Measurements from ENCODE around the gene LINGO1.

The LINGO1 gene

DNA sequence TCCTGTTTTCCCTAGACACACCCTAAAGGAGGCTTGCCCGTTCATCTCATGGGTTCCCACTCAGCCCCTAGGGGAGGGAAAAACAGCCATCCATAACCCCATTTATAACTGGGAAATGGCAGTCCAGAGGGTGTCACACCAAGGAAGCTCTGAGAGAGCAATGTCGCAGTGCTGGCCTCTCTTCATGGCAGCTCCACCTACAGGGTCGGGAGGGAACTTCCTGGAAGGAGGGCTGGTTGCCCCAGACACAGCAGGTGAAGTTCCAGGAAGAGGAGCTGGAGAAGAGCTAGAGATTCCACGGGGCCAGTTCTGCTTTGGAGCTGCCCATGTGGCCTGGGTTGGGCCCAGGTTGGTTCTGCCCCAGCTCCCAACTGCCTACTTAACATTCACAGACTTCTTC lies 22.3 kb upstream of the LINGO1 start:
- DNase-seq: no peak

DNA sequence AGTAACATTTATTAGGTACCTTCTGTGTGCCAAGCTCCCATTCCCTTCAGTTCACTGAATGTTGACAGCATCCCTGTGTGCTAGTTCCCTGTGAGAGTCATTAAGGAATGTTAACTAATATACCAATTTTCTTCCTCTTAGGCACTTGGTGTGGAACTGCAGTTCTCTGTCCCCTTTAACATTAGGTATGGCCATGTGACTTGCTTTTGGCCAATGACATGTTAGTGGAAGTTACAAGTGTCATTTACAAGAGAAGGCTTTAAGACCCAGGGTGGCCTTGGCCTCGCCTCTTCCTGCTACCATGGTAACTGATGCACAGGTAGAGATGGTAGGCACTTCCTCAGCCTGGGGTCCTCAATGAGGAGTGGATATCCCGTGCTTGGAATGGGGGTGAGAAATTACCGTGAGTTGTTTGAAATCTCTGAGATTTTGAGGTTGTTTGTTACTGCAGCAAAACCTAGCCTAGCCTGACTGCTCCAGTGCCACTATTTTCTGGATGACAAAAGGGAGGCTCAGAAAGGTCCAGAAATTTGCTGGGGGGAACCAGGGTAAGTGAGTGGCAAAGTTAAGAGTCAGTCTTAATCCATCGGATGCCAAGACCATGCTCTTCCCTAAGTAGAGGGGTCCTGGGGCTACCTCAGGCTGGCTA lies 21.2 kb upstream of the LINGO1 start:
- no peak for DNase-seq

DNA sequence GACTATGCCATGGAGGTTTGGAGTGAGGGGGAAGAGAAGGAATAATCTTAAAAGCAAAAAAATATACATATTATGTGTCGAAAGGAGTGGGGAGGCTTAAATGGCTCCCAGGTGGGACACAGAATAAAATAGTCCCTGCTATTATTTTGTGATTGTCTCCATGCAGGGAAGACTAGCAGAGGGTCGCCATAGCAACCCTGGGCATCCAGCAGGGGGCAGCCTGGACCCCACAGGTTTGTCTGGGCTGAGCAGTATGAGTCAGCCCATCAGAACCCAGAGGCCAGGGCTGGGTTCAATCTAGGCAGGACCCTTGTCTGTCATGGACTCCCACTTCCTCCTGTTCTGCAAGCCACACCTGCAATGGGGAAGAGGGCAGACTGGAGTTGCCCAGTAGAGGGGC lies 17.6 kb upstream of the LINGO1 start:
- no peak for DNase-seq

- DNase-seq: no peak
These were observed 16.9 kb upstream of the LINGO1 start for GRCh38 chr15:77649610-77650009.

- no peak for DNase-seq
These were observed 16.3 kb upstream of the LINGO1 start for GRCh38 chr15:77649017-77649416.

- no peak for DNase-seq
These were observed 15.2 kb upstream of the LINGO1 start for GRCh38 chr15:77647961-77648360.

GRCh38 chr15:77646104-77646694 lies 13.5 kb upstream of the LINGO1 start:
- no peak for DNase-seq

DNA sequence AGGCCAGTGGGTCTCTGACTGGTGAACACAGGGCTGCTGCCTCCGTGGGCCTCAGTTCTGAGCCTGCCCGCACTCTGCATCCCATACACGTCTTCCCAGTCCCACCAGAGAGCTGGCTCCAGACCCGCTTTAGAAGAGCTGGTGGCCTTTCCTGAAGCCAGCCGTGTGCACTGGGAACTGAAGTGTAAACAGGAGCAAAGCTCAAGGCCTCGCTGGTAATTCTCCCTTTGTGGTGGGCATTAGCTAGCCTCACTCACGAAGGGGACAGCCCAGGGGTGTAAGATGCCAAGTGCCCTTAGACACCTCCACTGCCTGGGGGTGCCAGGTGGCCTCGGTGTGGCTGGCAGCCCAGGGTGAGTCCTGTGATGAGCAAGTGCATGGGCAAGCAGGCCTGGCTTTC lies 12.9 kb upstream of the LINGO1 start:
- DNase-seq: no peak

GRCh38 chr15:77644543-77645247 lies 12.0 kb upstream of the LINGO1 start:
- no peak for DNase-seq

DNA sequence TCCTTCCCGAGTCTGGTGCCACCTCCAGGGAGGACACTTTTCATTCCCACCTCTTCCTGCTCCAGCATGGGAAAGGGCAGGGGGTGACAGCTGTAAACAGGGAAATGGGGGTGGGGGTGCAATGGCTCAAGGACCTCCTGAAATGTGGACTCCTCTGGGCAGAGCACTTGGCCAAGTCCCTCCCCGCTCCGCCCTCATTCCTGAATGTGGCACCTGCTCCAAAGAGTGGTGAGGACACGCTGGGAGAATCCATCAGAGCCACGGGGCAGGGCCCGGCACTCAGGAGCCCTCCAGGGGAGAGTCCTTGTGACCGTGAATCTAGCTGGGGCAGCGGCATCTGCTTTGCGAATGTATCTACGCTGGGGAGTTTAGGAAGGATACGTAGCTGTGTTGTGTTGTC lies 11.1 kb upstream of the LINGO1 start:
- no peak for DNase-seq

- DNase-seq: no peak
These were observed 10.2 kb upstream of the LINGO1 start for GRCh38 chr15:77642793-77643430.

- DNase-seq: no peak
These were observed 9.3 kb upstream of the LINGO1 start for GRCh38 chr15:77641999-77642398.

DNA sequence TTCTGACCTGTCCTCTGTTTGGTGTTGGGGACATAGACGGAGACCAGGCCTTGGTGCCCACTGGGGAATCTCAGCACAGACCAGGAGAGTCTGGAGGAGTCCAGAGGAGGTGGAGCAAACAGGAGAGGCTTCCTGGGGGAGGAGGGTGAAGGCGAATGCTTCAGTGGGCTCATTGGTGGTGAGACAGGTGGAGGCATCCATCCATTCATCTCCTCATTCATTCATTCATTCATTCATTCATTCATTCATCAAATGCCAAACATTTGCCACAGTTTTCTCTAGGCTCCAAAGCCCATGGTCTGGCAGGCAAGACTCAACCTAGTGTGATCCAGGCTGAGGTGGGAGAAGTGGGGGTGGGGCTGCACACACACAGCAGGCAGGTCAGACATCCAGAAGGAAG lies 7.9 kb upstream of the LINGO1 start:
- no peak for DNase-seq

DNA sequence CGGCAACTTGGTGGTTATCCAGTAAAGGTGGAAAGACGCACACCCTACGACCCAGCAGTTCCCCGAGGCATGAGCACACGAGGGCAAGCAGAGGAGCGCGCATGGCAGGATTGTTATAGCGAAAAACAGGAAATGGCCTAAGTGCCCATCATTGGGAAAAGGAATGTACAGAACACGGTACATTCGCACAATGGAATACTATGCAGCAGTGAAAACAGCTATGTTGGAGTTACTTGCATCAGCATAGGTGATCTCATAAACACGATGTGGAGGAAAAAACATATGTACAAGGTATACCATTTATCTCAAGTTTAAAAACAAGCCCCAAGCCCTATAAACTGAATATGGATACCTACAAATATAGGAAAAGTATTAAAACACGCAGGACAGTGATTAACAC lies 6.7 kb upstream of the LINGO1 start:
- no peak for DNase-seq

DNA sequence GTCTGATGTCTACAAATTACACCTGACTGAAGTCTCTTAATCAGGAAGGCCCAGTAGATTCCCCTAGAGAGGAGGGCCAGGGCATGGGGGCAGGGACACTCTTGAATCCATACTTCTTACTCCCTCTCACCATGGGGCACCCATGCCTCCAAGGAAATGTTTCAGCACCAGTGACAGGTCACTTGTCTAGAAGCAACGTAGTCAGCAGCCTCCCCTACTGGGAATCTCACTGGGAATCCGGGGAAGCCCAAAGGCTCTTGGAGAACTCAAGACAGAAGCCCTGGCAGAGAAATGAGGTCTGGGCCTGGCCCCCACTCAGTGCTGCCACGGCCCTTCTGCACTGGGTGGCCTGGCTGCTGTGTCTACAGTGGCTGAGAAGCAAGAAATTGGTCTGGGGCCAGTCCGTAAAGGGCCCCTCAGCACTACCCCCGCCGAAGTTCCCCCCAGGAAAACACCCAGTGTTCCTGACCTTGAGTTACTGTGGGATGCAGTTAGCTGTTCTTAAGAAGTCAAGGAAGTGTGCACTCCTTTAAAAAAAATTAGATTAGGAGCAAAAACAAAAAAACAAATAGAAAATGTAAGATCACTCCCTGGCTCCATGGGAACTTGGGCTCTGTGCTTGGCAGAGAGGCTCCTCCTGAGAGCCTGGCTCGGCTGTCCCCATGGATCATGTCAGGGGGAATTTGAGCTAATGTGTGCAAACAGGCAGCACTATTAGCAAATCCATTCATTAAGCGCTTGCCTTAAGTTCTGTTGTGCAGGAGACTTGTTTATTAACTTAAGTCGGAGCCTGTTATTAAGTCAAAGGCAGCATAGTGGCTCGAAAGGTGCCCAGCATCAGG lies 5.4 kb upstream of the LINGO1 start:
- no peak for DNase-seq

DNA sequence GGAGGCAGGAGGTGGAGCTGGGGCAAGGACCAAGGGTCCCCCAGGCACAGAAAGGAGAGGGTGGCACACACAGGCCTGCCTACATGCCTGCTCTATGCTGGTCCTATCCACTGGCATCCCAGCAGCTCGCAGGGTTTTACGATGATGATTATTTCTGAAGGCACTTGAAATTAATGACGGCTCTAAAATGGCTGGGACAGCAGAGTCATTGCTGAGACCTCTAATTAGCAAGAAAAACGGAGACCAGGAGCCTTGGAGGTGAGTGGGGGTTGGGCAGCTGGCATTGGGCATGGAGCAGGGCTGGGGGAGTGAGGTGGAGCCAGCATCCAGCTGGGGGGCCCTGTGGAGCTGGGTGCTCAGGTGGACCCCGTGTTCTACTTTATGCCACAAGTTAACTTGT lies 3.5 kb upstream of the LINGO1 start:
- DNase-seq: no peak

- DNase-seq: peak; percentile 41 to 49
These were observed 1.7 kb upstream of the LINGO1 start for GRCh38 chr15:77634266-77634962.

GRCh38 chr15:77633913-77634265 lies 1.2 kb upstream of the LINGO1 start:
- DNase-seq: no peak

GRCh38 chr15:77633134-77633912 lies 611 bp upstream of the LINGO1 start:
- peak; percentile 44 to 56 for DNase-seq

DNA sequence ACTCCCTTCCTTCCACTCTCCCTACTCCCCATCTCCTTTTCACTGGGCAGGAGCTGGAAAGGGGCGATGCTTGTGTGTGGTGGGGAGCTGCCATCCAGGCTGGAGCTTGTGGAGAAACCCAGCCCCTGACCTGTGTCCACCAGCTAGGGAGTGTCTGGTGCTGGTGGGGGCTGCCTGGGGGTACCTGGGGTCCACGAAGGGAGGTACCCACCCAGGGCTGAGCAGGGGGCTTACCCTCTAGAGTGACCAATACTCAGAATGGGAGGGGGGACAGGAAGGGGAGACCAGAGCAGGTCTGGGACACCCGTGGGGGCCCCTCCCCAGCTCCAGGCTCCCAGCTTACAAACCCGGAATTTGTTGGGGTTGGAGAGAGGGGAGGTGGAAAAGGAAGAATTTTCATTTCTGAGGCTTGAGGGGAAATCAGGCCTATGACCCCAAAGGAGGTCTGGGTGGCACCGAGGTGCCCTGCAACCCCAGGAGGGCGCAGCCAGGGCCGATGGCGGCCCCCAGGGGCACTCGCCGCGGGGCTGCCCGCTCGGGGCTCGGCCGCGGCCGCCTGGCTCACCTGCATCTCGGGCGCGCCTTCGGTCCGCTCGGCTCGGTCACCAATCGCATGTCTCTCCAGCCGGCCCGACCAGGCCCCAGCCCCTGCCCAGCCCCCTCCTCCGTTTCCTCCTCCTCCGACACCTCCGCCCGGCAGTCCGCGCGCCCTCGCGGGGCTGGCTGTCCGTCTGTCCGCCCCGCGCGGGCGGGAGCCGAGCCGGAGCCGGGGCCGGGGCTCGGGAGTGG lies 773 bp downstream of the LINGO1 start:
- no peak for DNase-seq

All from CD4-positive, alpha-beta T cell treated with Interleukin-4 for 1 hour (primary cell).